Calu3 (cell line): ENCODE measurements around the gene DYSF. TPM values are rescaled to one million over a fixed set of nuclear protein-coding genes. Genes with fewer than 3 reads are reported as not detected.

Experiments
- BruUV-seq: library from RNA; stranded (reverse); fragments of 400-500 nt; replicated peaks from 2 replicates; lab custom pipeline; 2021; lab: Mats Ljungman, UMichigan
- CTCF ChIA-PET: fragments of 300-600 bp; sonication (Branson Sonifier 250); formaldehyde crosslinking; loops from one replicate; lab custom pipeline; 2022; ENCODE audit warnings: antibody characterized with exemption; lab: Charles Lee
- DNase-seq: peaks from one replicate; pipeline ENCODE4 v3.0.0; 2022
- H3K27ac Mint-ChIP-seq: one replicate; pipeline ENCODE4 v1.8.0; 2022; ENCODE audit warnings: mixed read lengths; ENCODE audit not compliant: unreplicated experiment
- H3K27me3 Mint-ChIP-seq: one replicate; pipeline ENCODE4 v1.8.0; 2022; ENCODE audit warnings: mixed read lengths; ENCODE audit not compliant: unreplicated experiment
- H3K36me3 Mint-ChIP-seq: one replicate; pipeline ENCODE4 v1.8.0; 2022; ENCODE audit warnings: mild to moderate bottlenecking, moderate library complexity, mixed read lengths; ENCODE audit not compliant: insufficient read depth, unreplicated experiment
- H3K4me1 Mint-ChIP-seq: one replicate; pipeline ENCODE4 v1.8.0; 2022; ENCODE audit warnings: mild to moderate bottlenecking, low read depth, mixed read lengths; ENCODE audit not compliant: unreplicated experiment
- H3K4me3 Mint-ChIP-seq: one replicate; pipeline ENCODE4 v1.8.0; 2022; ENCODE audit warnings: mild to moderate bottlenecking, low read depth, moderate library complexity, mixed read lengths; ENCODE audit not compliant: unreplicated experiment
- H3K9me3 Mint-ChIP-seq: one replicate; pipeline ENCODE4 v1.8.0; 2022; ENCODE audit warnings: low read depth, mixed read lengths; ENCODE audit not compliant: unreplicated experiment
- CTCF ChIP-seq: fragments of 200-600 bp; IDR thresholded peaks from one replicate; pipeline ENCODE4 v1.8.0; 2022; ENCODE audit warnings: antibody characterized with exemption; ENCODE audit not compliant: unreplicated experiment
- intact Hi-C: fragments of 100-400 bp; cut with micrococcal nuclease; formaldehyde crosslinking; loops from one replicate; pipeline ENCODE4 v1.10.0; 2022; ENCODE audit not compliant: unreplicated experiment
- total RNA-seq: library from RNA; stranded (reverse); gene quantifications from 2 replicates; pipeline ENCODE4 v1.2.3, GENCODE V29; 2022

Gene DYSF
- total RNA-seq, 1 experiment from 2014 or later, result 3.2 TPM

- CTCF ChIA-PET, result interaction anchor here (0.6 to 0.8 kb wide), 3 partner anchors 13 to 88 kb away, joined by 3 to 6 read pairs (median 3); no protein-coding TSS in a partner anchor
Measured at GRCh38 chr2:71685941-71686611, 232.7 kb downstream of the DYSF start.

GRCh38 chr2:71686781-71687180 is 233.4 kb downstream of the DYSF start:
- Mint-ChIP-seq H3K4me3 (no peak overlapping the region), H3K36me3 (no peaks in the 10 kb centered on the region), H3K27ac (no peak overlapping the region), H3K27me3 (peaks cover 72% of the 10 kb centered on the region), H3K4me1 (no peaks in the 10 kb centered on the region), H3K9me3 (no peaks in the 10 kb centered on the region)
- TF ChIP-seq CTCF, result no peak
- BruUV-seq, result no TSS peak
- CTCF ChIA-PET, result interaction anchor here (0.6 to 0.8 kb wide), 3 partner anchors 13 to 89 kb away, joined by 3 to 6 read pairs (median 3); no protein-coding TSS in a partner anchor
- intact Hi-C loops, result no loop called here
- DNase-seq, result no peak

More at GRCh38 chr2:71685941-71686611, 232.7 kb downstream of the DYSF start:
- H3K27me3 Mint-ChIP-seq, result peaks cover 70% of the 10 kb centered on the region
- TF ChIP-seq CTCF, result no peak
- no peak overlapping the region for H3K27ac Mint-ChIP-seq
- intact Hi-C loops, result no loop called here
- no peaks in the 10 kb centered on the region for H3K9me3 Mint-ChIP-seq
- H3K4me1 Mint-ChIP-seq, result no peaks in the 10 kb centered on the region
- no TSS peak for BruUV-seq
- no peaks in the 10 kb centered on the region for H3K36me3 Mint-ChIP-seq
- no peak overlapping the region for H3K4me3 Mint-ChIP-seq
- DNase-seq, result no peak

- TF ChIP-seq CTCF, result no peak
- Mint-ChIP-seq H3K4me1 (no peaks in the 10 kb centered on the region), H3K36me3 (no peaks in the 10 kb centered on the region), H3K27me3 (peaks cover 72% of the 10 kb centered on the region), H3K4me3 (no peak overlapping the region), H3K27ac (no peak overlapping the region), H3K9me3 (no peaks in the 10 kb centered on the region)
- intact Hi-C loops, result no loop called here
- DNase-seq, result no peak
- BruUV-seq, result no TSS peak
- CTCF ChIA-PET, result no interaction called here
Measured at GRCh38 chr2:71687412-71687811, 234.1 kb downstream of the DYSF start.

GRCh38 chr2:71688530-71688929 is 235.2 kb downstream of the DYSF start:
- no TSS peak for BruUV-seq
- no peak overlapping the region for H3K27ac Mint-ChIP-seq

More at GRCh38 chr2:71688530-71688929, 235.2 kb downstream of the DYSF start:
- Mint-ChIP-seq H3K4me3 (no peak overlapping the region), H3K36me3 (no peaks in the 10 kb centered on the region), H3K4me1 (no peaks in the 10 kb centered on the region), H3K9me3 (no peaks in the 10 kb centered on the region), H3K27me3 (peaks cover 72% of the 10 kb centered on the region)
- intact Hi-C loops, result no loop called here
- no peak for TF ChIP-seq CTCF
- CTCF ChIA-PET, result interaction anchor here (0.8 to 1.1 kb wide), 2 partner anchors 21 to 27 kb away, joined by 3 read pairs; no protein-coding TSS in a partner anchor
- DNase-seq, result no peak
